Erythroblast (primary cell): ENCODE results near the gene CNTNAP5.

Source experiments
- GATA1 ChIP-seq: IDR thresholded peaks from 2 replicates; pipeline ENCODE4 v1.6.1; 2011; ENCODE audit warnings: low read depth, mild to moderate bottlenecking, control low read depth, low read length, moderate library complexity
- POLR2A ChIP-seq: IDR thresholded peaks from 2 replicates; pipeline ENCODE4 v1.6.1; 2011; ENCODE audit warnings: mild to moderate bottlenecking, low read length

GRCh38 chr2:124395961-124396360 is 370.9 kb downstream of the CNTNAP5 start:
- no peak for TF ChIP-seq POLR2A
- no peak for TF ChIP-seq GATA1
